Ishikawa (cell line): Measurements from ENCODE around the gene CLDN20.

ENCODE experiments used
- CEBPB ChIP-seq: IDR thresholded peaks from 2 replicates; pipeline ENCODE4 v1.6.1; 2012
- CREB1 ChIP-seq: IDR thresholded peaks from 2 replicates; pipeline ENCODE4 v1.6.1; 2012; ENCODE audit warnings: low read depth
- EGR1 ChIP-seq: IDR thresholded peaks from 2 replicates; pipeline ENCODE4 v1.6.1; 2012
- FOXM1 ChIP-seq: IDR thresholded peaks from 2 replicates; pipeline ENCODE4 v1.6.1; 2012; ENCODE audit warnings: low read depth, borderline replicate concordance
- NFIC ChIP-seq: IDR thresholded peaks from 2 replicates; pipeline ENCODE4 v1.6.1; 2012
- RAD21 ChIP-seq: IDR thresholded peaks from 2 replicates; pipeline ENCODE4 v1.6.1; 2012; ENCODE audit warnings: low read depth
- REST ChIP-seq: IDR thresholded peaks from 2 replicates; pipeline ENCODE4 v1.6.1; 2012; ENCODE audit warnings: low read depth, mild to moderate bottlenecking
- TAF1 ChIP-seq: IDR thresholded peaks from 2 replicates; pipeline ENCODE4 v1.6.1; 2012; ENCODE audit warnings: low read depth, mild to moderate bottlenecking
- TCF12 ChIP-seq: IDR thresholded peaks from 2 replicates; pipeline ENCODE4 v1.6.1; 2012; ENCODE audit warnings: low read depth
- TEAD4 ChIP-seq: IDR thresholded peaks from 2 replicates; pipeline ENCODE4 v1.6.1; 2012
- USF1 ChIP-seq: IDR thresholded peaks from 2 replicates; pipeline ENCODE4 v1.6.1; 2012
- YY1 ChIP-seq: IDR thresholded peaks from 2 replicates; pipeline ENCODE4 v1.6.1; 2012; ENCODE audit warnings: low read depth

GRCh38 chr6:155284775-155285174 is 21.0 kb downstream of the CLDN20 start:
- TF ChIP-seq NFIC, result no peak
- TF ChIP-seq YY1, result no peak
- TF ChIP-seq TCF12, result no peak
- TF ChIP-seq FOXM1, result no peak
- no peak for TF ChIP-seq TAF1
- no peak for TF ChIP-seq EGR1
- no peak for TF ChIP-seq USF1
- no peak for TF ChIP-seq CEBPB
- no peak for TF ChIP-seq TEAD4
- TF ChIP-seq REST, result no peak
- no peak for TF ChIP-seq RAD21
- no peak for TF ChIP-seq CREB1
